Measurements from ENCODE around the gene KISS1.

DNA sequence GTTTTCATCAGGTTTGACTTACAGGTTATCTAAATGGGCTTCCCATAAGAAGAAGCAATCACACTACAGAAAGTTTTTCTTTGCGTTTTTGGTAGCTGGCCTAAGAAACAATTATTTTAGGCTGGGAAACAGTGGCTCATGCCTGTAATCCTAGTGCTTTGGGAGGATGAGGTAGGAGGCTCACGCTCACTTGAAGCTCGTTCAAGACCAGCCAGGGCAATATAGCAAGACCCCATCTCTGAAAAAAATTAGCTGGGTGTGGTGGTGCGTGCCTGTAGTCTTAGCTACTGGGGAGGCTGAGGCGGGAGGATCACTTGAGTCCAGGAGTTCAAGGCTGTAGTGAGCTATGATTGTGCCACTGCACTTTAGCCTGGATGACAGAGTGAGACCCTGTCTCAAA lies 28.6 kb downstream of the KISS1 start:
- TF ChIP-seq, protein P1, sequence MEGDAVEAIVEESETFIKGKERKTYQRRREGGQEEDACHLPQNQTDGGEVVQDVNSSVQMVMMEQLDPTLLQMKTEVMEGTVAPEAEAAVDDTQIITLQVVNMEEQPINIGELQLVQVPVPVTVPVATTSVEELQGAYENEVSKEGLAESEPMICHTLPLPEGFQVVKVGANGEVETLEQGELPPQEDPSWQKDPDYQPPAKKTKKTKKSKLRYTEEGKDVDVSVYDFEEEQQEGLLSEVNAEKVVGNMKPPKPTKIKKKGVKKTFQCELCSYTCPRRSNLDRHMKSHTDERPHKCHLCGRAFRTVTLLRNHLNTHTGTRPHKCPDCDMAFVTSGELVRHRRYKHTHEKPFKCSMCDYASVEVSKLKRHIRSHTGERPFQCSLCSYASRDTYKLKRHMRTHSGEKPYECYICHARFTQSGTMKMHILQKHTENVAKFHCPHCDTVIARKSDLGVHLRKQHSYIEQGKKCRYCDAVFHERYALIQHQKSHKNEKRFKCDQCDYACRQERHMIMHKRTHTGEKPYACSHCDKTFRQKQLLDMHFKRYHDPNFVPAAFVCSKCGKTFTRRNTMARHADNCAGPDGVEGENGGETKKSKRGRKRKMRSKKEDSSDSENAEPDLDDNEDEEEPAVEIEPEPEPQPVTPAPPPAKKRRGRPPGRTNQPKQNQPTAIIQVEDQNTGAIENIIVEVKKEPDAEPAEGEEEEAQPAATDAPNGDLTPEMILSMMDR (IDR thresholded peaks at IDR 0.05): no peak
- TF ChIP-seq POLR2A (IDR thresholded peaks at IDR 0.05): no peak
